DMS114 treated with DMSO at 0.1 percent for 48 hours (cell line): ENCODE data around the gene ZC3H12D.
"Not testable (repeated sequence)": the region's sequence is repeated elsewhere in the genome, so short reads cannot be mapped to it uniquely, and the experiment has no call there.

Source experiments
- DNase-seq: peaks from one replicate; lab custom pipeline; 2025; ENCODE audit not compliant: unreplicated experiment; lab: John Stamatoyannopoulos, UW

Gene ZC3H12D

GRCh38 chr6:149460249-149460648 lies 24.6 kb downstream of the ZC3H12D start:
- DNase-seq, result not testable (repeated sequence)

- no peak for DNase-seq
These were observed 25.1 kb downstream of the ZC3H12D start for GRCh38 chr6:149459761-149460160.

DNA sequence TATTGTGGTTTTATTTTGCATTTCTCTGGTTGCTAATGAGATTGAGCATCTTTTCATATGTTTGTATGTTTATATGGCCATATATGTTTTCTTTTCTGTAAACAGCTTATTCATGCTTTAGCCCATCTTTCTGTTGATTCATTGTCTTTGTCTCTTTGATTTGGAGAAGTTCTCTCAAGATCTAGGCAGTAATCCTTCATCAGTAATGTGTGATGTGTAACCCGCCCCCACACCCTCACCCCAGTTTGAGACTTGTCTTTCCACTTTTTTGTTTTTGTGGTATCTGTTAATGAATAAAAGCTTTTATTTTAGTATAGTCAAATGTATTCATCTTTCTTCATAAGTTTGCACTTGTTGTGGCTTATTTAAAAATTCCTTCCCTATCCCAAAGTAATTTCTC lies 26.0 kb downstream of the ZC3H12D start:
- no peak for DNase-seq

- no peak for DNase-seq
These were observed 26.6 kb downstream of the ZC3H12D start for GRCh38 chr6:149458196-149458595.

DNA sequence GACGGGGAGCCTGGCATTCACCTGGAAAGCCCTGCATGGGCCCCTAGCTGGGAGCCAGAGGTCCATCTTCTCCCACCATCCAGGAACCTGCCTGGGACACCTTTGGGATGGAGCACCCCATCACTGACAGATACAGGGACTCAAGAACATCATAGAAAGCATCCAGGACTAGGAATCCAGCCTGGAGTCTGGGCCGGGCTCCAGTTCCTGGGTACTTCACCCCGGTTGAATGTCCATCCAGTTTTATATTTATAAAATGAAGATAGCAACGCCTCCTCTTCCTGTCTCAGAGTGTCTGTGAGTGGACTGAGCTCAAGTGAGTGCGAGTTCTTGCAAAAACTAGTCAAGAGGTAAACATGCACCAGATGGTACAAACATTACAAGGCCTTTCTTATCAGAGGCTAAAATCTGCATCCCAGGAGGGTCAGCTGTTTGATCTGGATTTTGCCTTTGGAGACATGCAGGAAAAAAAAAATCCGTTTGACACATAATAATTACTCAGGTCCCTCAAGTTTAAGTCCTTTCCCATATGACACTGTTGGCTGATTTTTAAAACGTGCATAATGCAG lies 27.4 kb downstream of the ZC3H12D start:
- DNase-seq, result no peak

GRCh38 chr6:149456311-149457021 lies 28.3 kb downstream of the ZC3H12D start:
- no peak for DNase-seq

DNA sequence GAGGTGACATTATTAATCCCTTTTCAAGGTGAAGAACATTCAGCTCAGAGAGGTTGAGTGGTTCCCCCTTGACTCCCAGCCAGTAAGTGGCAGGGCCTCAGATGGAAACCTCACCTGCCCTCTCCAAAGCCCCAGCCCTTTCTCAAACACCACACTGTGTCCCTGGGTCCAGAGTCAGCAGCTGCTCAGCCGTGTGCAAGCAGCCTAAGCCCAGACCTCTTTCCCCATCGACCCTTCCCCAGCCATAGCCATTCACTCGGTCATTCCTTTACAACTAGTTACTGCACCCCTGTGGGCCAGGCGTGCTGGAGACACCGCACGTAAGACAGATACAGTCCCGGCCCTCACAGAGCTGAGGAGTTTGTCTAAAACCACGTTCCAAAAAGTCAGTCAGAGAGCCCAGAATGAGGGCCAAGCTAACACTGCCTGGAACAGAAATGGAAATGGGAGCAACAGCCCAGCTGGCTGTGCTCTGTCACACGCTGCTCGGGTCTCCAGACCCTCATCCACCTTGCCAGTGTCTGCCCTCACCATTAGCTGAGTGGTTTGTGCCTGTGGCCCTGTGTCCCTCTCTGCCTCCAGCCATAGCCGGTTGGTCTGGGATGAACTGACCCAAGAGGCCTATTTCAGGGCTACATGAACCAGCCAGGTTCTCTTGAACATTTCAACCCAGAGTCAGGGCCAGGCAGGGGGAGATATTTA lies 29.6 kb downstream of the ZC3H12D start:
- no peak for DNase-seq

- DNase-seq, result no peak
These were observed 30.4 kb downstream of the ZC3H12D start for GRCh38 chr6:149454346-149454848.

- DNase-seq, result no peak
These were observed 31.0 kb downstream of the ZC3H12D start for GRCh38 chr6:149453597-149454345.

- no peak for DNase-seq
These were observed 32.5 kb downstream of the ZC3H12D start for GRCh38 chr6:149452037-149452939.

DNA sequence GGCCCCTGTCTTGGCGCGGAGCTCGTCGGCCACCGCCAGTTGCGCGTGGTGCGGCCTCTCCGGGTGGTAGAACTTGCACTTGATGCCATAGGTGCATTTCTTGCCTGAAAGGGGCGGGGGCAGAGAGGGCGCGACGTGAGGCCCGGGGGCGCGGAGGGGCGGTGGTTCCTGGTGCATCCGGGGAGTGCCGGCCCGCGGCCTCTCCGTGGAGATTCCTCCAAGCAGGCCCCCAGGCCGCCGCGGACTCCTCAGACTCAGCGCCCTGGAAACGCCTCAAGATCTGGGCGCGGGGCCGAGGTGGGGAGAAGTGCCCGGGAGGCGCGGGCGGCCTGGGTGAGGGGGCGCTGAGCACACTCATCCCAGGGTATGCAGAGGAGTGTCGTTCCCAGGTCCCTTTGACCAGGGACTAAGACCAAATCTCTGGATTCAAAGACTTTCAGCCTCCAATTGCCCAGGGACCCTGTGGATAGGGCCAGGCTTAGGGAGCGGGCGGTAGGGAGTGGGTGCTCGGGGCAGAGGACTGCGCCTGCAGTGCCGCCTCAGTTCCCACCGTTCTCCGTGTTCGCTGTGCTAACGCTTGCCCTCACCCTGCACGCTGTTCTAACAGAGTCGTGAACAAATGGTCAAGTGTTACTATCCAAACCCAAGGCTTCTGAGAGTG lies 33.3 kb downstream of the ZC3H12D start:
- DNase-seq, result no peak

- DNase-seq, result no peak
These were observed 34.0 kb downstream of the ZC3H12D start for GRCh38 chr6:149450679-149451375.

GRCh38 chr6:149449831-149450678 lies 34.8 kb downstream of the ZC3H12D start:
- no peak for DNase-seq

DNA sequence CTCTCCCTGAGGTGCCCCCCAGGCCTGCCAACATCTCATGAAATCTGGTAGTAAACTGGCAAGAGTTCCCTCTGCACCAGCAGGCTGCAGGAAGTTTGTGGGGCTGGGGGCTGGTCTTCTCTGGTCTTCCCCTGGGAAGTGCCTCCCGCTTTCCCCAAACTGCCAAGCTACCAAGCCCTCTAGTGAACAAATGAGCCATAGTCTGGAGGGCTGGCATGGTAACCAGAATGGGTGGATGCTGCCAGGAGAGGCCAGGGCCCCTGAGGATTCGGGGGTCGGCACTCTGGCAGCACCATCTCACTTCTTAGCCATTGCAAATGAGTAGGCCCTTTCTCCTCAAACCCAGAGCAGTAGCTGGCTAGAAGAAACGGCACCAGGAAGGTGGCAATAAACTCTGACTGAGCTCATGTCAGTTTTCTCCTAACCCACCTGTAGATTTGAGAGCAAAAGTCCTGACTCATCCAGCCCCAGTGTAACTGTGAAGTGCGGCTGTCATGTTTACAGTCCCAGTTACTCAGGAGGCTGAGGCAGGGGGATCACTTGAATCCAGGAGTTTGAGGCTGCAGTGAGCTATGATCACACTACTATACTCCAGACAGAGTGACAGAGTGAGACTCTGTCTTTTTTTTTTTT lies 35.9 kb downstream of the ZC3H12D start:
- DNase-seq, result no peak

GRCh38 chr6:149446791-149447376 lies 37.9 kb downstream of the ZC3H12D start:
- no peak for DNase-seq

GRCh38 chr6:149445573-149445972 lies 39.2 kb downstream of the ZC3H12D start:
- DNase-seq, result no peak

- no peak for DNase-seq
These were observed 39.7 kb downstream of the ZC3H12D start for GRCh38 chr6:149445095-149445466.
